Raji (cell line): Measurements from ENCODE around the gene ST3GAL5.

ENCODE experiments used
- POLR2A ChIP-seq: IDR thresholded peaks from 2 replicates; pipeline ENCODE4 v1.6.1; 2011; ENCODE audit warnings: low read depth, low read length, control low read depth; ENCODE audit not compliant: insufficient read depth

ST3GAL5 gene

GRCh38 chr2:85797921-85798320 lies 90.9 kb downstream of the ST3GAL5 start:
- no peak for TF ChIP-seq POLR2A

GRCh38 chr2:85797263-85797660 lies 91.5 kb downstream of the ST3GAL5 start:
- no peak for TF ChIP-seq POLR2A

GRCh38 chr2:85796341-85797262 lies 92.2 kb downstream of the ST3GAL5 start:
- TF ChIP-seq POLR2A: no peak

GRCh38 chr2:85796046-85796340 lies 92.8 kb downstream of the ST3GAL5 start:
- no peak for TF ChIP-seq POLR2A

DNA sequence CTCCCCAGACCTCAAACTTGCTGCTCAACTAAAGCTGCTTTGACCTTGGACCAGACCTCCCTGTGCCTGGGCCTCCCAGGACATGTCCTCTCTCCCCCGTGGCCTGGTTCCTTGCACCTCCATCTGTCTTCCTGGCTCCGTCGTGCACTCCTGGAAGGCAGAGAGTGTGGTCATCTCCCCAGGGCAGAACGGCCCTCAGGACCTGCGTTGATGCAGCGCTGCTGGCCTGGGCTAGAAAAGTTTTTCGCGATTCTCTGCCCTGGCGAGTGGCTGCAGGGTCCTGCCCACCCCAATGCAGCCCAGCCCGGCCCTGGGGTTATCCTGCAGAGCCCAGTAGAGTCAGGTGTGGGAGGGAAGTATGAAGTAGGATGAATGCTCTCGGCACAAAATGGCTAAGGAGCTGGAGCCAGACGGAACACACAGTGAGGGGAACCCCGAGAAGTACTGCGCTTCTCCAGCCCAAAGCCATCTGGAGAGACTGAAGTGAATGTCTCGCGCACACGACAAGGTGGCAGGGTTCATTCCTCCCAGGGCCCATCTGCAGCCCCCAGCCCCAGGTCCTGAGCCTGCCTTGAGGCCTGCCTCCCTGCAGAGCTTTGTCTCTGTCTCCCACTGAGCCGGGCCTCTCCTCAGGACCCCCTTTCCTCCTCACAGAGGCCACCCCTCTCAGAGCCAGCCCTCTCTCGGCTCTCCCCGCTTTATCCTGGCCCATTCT lies 93.3 kb downstream of the ST3GAL5 start:
- TF ChIP-seq POLR2A: no peak

DNA sequence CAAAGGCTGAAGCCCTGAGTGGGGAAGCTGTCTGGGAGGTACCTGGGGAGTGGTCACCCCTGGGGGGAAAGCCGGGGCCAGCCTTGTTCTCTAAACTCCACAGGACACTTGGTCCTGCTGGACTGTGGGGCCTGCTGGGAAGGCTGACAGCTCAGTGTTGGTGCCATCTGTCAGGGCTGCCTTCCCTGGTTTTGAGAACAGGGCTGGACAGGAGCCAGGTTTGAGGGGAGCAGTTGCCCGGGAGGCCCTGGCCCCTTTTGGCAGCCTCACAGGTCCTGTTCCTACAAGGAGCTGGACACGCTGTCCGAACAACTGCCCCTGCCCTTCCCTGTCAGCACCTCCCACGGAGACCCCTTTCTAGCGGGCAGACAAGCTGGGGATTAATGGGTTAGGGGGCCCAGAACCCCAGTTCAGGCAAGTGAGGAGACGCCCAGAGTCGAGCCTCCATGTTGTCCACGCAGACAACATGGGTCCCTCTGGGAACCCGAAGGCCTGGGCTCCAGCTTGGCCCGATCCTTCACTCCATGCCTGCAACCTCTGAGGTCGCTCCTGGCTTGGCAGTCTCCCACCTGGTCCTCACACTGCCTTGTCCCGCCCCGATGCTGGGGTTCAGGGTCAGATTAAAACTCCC lies 94.2 kb downstream of the ST3GAL5 start:
- TF ChIP-seq POLR2A: no peak

DNA sequence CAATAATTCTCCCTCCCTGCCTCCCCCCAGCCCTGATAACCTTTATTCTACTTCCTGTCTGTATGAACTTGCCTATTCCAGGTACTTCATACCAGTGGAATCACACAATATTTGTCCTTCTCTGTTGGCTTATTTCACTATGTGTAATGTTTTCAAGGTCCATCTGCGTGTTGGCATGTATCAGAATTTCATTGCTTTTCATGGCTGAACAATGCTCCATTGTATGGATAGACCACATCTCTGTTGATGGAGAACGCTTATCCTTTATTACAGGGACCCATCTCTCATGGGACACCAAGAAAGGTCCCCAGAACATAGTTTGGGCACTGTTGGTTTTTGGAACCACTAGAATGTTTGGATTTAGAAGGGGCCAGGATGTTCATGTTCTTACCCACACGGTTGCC lies 94.8 kb downstream of the ST3GAL5 start:
- no peak for TF ChIP-seq POLR2A

- TF ChIP-seq POLR2A: no peak
Observed at GRCh38 chr2:85793584-85793983, 95.2 kb downstream of the ST3GAL5 start.

DNA sequence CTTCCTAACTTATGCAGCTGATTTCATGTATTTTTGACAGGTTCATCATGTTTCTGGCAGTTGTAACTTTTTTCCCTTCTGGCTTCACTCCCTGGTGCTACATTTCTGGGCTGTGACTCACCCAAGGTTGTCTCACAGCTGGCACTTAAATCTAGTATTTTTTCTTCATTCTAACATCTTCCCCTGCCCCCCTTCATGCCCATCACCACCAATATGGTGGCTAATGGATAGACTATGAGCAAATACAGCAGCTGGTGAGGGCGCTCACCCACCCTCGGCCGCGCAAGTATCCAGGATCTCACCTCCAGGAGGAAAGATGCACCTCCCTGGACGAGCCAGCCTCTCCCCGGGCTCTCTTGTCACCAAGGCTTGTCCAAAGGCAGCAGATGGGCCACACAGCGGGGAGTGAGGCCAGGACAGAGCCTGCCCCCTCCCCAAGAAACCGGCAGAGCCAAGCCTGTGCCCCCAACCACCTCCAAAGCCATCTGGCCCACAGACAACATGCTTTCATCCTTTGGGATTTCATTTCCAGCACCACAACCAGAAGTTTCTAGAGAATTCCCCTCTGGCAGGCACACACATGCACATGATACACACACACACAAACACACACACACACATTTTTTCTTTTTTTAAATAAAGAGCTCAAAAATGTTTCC lies 95.9 kb downstream of the ST3GAL5 start:
- no peak for TF ChIP-seq POLR2A

- no peak for TF ChIP-seq POLR2A
Observed at GRCh38 chr2:85791704-85792565, 96.9 kb downstream of the ST3GAL5 start.

DNA sequence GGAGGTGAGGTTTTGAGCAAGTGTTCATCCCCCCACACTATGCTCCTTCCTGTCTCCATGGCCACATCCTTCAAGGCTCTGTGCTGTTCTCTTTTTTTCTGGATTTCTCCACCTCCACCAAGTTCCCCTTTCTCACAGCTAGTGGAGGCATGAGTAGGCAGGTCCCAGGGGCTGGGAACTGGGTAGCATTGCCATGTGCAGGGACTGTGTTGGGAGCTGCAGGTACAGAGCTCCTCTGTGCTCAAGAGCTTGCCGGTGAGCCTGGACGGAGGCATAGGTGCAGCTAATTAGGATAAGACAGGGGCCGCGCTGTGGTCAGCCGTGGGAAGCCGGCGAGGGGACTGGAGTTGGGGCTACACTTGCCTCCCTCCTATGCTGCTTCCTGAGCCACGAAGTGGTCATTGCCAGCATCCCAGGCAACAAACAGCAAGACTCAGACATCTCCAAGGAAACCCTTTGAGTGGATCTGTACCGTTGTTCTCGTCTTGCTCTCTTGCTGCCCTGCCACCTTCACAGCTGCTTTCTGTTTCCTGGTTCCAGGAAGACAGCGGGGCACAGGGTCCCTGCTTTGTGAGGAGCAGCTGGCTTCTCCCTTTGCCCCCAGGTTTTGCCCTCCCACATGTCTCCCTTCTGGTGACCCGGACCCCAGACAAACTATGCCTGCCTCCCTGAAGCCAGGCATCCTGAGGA lies 98.1 kb downstream of the ST3GAL5 start:
- no peak for TF ChIP-seq POLR2A

GRCh38 chr2:85790032-85790431 lies 98.8 kb downstream of the ST3GAL5 start:
- no peak for TF ChIP-seq POLR2A

GRCh38 chr2:85789271-85789670 lies 99.5 kb downstream of the ST3GAL5 start:
- no peak for TF ChIP-seq POLR2A

- TF ChIP-seq POLR2A: no peak
Observed at GRCh38 chr2:85788603-85789002, 100.2 kb downstream of the ST3GAL5 start.

GRCh38 chr2:85787981-85788340 lies 100.8 kb downstream of the ST3GAL5 start:
- no peak for TF ChIP-seq POLR2A
